Lower lobe of right lung (tissue), 2 donors: ENCODE results near the gene BAIAP2L2. TPM values are rescaled to one million over a fixed set of nuclear protein-coding genes. Genes with fewer than 3 reads are reported as not detected.

Source experiments
- ATAC-seq, 2 donors: fragments of 200-7000 bp; cut with Tn5 transposase; one replicate each; pipeline ENCODE4 v1.9.1; 2020 to 2022; ENCODE audit warnings: mild to moderate bottlenecking in 2 of 2, moderate library complexity in 2 of 2
- DNase-seq: peaks from one replicate; pipeline ENCODE4 v3.0.0-alpha.2; 2020
- H3K27ac ChIP-seq: fragments of 200-600 bp; one replicate; pipeline ENCODE4 v1.8.0; 2022
- H3K27me3 ChIP-seq: fragments of 200-600 bp; one replicate; pipeline ENCODE4 v1.8.0; 2022; ENCODE audit warnings: low read depth
- H3K36me3 ChIP-seq: fragments of 200-600 bp; one replicate; pipeline ENCODE4 v1.8.0; 2022; ENCODE audit warnings: mild to moderate bottlenecking
- H3K4me1 ChIP-seq: fragments of 200-600 bp; one replicate; pipeline ENCODE4 v1.8.0; 2022
- H3K4me3 ChIP-seq: fragments of 200-600 bp; one replicate; pipeline ENCODE4 v1.8.0; 2022; ENCODE audit warnings: mild to moderate bottlenecking
- H3K9me3 ChIP-seq: fragments of 200-600 bp; one replicate; pipeline ENCODE4 v1.8.0; 2022
- intact Hi-C: fragments of 100-400 bp; cut with DNase I; formaldehyde crosslinking; loops from one replicate; pipeline ENCODE4 v1.11.0; 2022
- total RNA-seq: library from RNA; stranded (reverse); fragmentation: NEBNext Ultra II Directional; extraction: Animal tissue kit (Norgen Biotek cat#: 25700); gene quantifications from one replicate; pipeline ENCODE4 v1.2.1, GENCODE V29; 2021
- TF ChIP-seq, protein P1 (sequence below): fragments of 200-600 bp; IDR thresholded peaks from one replicate; pipeline ENCODE4 v1.8.0; 2022; ENCODE audit warnings: antibody characterized with exemption, mild to moderate bottlenecking
- donor health status: DM: no; HTN: yes; CAD: no; lungs with severe emphysema.

Gene BAIAP2L2
- total RNA-seq, 1 donor from 2014 or later, result 0.44 TPM

DNA sequence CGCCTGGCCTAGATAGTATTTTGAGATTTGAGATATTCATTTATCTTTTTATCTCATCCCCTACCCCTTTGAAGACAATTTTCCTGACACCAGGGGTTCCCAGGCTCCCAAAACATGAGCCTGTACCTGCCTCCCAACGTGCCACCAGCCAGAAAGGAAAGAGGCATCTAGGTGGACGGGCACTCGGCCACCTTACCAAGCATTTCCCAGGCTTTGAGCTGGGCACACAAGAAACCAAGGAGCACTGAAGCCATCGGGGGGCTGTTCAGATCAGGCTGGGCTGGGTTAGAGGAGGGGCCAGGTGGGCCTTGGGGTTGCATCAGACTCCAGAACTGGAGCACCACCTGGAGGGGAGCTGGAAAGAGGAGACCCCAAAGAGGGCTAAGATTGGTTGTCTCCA is 28.5 kb upstream of the BAIAP2L2 start:
- Histone ChIP-seq H3K27me3 (no peaks in the 10 kb centered on the region), H3K9me3 (no peaks in the 10 kb centered on the region), H3K4me3 (no peak overlapping the region), H3K36me3 (peaks cover 17% of the 10 kb centered on the region), H3K27ac (no peak overlapping the region), H3K4me1 (peaks cover 6% of the 10 kb centered on the region)
- intact Hi-C loops, result no loop called here
- ATAC-seq, result no peak
- DNase-seq, result no peak
- TF ChIP-seq, protein P1, sequence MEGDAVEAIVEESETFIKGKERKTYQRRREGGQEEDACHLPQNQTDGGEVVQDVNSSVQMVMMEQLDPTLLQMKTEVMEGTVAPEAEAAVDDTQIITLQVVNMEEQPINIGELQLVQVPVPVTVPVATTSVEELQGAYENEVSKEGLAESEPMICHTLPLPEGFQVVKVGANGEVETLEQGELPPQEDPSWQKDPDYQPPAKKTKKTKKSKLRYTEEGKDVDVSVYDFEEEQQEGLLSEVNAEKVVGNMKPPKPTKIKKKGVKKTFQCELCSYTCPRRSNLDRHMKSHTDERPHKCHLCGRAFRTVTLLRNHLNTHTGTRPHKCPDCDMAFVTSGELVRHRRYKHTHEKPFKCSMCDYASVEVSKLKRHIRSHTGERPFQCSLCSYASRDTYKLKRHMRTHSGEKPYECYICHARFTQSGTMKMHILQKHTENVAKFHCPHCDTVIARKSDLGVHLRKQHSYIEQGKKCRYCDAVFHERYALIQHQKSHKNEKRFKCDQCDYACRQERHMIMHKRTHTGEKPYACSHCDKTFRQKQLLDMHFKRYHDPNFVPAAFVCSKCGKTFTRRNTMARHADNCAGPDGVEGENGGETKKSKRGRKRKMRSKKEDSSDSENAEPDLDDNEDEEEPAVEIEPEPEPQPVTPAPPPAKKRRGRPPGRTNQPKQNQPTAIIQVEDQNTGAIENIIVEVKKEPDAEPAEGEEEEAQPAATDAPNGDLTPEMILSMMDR, result no peak

DNA sequence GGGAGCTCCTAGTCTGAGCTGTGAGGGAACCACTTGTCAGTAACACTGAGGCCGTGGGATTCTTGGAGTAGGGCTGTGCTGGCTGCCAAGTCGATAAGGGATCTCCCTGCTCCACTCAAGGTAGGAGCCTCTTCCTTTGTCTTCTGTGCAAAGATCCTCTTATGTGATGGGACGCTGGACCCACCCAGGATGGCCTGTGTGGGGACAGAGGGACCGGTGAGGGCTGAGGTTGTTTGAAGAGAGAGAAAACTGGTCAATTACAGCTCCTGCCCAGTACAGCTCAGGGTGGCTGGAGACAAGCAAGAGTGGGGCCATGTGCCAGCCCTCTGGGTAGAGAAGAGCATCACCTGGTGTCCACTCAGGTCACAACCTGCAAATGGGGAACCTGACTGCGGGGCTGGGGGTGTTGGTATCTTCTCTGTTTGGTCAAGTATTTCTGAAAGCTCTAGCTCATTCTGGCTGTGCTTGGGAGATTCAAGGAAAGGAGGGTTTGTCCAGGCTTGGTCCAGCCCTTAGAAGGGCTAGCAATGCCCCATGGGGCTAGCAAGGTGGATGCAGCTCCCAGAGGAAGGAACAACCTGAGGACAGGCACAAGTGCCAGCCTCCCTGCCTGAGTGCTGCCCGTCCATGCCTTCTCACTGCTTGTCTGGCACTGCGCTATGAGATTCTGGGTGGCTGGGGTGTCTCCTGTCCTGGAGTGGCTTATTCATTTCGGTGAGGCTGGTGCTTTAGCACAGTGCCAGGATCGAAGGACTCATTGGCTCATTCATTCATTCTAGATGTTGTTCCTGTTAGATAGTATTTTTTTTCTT is 27.6 kb upstream of the BAIAP2L2 start:
- DNase-seq, result no peak
- H3K27ac ChIP-seq, result no peak overlapping the region

DNA sequence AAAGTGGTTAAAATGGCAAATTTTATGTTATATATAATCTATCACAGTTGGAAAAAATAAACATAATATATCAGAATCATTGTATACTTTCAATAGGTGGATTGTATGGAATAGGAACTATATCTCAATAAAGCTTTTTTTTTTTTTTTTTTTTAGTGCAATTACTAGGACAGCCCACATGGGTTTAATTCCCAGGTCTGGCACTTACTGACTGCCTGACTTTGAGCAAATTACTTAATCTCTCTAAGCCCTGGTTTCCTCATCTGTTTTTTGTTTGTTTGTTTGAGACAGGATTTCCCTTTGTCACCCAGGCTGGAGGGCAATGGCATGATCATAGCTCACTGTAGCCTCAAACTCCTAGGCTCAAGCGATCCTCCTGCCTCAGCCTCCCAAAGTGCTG is 26.1 kb upstream of the BAIAP2L2 start:
- ATAC-seq (no peak), DNase-seq (no peak)
- H3K27ac ChIP-seq, result no peak overlapping the region
- no peaks in the 10 kb centered on the region for H3K9me3 ChIP-seq
- TF ChIP-seq, protein P1, result no peak
- H3K27me3 ChIP-seq, result no peaks in the 10 kb centered on the region
- intact Hi-C loops, result no loop called here
- H3K36me3 ChIP-seq, result peaks cover 37% of the 10 kb centered on the region
- H3K4me1 ChIP-seq, result no peaks in the 10 kb centered on the region
- H3K4me3 ChIP-seq, result no peak overlapping the region

More for the DNA sequence above, 27.6 kb upstream of the BAIAP2L2 start:
- peaks cover 1% of the 10 kb centered on the region for H3K4me1 ChIP-seq
- no peaks in the 10 kb centered on the region for H3K9me3 ChIP-seq
- H3K4me3 ChIP-seq, result no peak overlapping the region
- TF ChIP-seq, protein P1, result no peak
- ATAC-seq, result no peak
- H3K27me3 ChIP-seq, result no peaks in the 10 kb centered on the region
- intact Hi-C loops, result no loop called here
- H3K36me3 ChIP-seq, result peaks cover 25% of the 10 kb centered on the region

DNA sequence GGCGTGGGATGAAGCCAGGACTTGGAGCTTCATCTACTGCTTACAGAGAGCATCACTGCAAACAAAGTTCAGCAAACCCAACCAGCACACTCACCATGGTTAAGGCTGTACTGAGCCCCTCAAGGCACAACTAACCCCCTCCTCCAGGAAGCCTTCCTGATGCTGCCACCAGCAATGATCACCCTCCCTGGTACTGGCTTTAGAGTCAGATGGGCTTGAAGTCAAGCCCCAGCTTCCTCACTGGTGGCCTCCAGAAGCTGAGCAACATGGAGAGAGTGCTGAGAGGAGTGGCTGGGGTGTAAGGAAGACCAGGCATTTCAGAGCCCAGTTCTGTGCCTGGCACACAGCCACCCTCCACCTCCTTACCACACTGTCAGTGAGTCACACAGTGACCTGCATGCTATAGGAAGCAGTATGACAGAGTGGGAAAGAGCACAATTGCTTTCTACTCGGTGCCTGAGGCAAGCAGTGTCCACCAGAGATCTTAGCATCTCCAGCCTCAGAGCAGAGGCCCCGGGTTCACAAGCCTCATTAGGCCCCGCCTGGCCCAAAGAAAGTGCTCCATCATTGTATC is 24.7 kb upstream of the BAIAP2L2 start:
- peak in 1 of 2 donors; percentile 20 for ATAC-seq

DNA sequence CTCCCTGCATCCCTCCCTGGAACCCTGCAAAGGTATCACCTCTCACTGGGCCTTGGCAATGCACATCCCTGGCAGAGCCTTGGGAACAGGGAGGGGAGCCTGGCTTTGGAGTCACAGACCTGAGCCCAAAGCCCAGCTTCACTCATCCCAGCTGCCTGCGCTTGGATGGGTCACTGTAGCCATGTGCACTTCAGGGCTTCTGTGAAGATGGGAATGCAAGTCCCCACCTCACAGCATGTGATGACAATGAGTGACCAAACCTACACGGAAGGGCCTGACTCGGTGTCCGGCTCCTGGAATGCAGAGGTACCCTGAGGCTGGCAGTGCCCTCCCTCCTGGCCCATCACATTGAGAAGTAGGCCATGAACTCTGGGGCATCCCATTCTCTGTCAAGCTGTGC is 22.8 kb upstream of the BAIAP2L2 start:
- Histone ChIP-seq H3K36me3 (peaks cover 40% of the 10 kb centered on the region), H3K27me3 (no peaks in the 10 kb centered on the region), H3K27ac (no peak overlapping the region), H3K9me3 (no peaks in the 10 kb centered on the region), H3K4me1 (no peaks in the 10 kb centered on the region), H3K4me3 (no peak overlapping the region)
- DNase-seq (no peak), ATAC-seq (no peak)
- TF ChIP-seq, protein P1, result no peak
- intact Hi-C loops, result no loop called here

More for the DNA sequence above, 24.7 kb upstream of the BAIAP2L2 start:
- H3K4me3 ChIP-seq, result no peak overlapping the region
- H3K27me3 ChIP-seq, result no peaks in the 10 kb centered on the region
- H3K4me1 ChIP-seq, result no peaks in the 10 kb centered on the region
- TF ChIP-seq, protein P1, result no peak
- H3K36me3 ChIP-seq, result peaks cover 33% of the 10 kb centered on the region
- H3K27ac ChIP-seq, result no peak overlapping the region
- DNase-seq, result no peak
- no peaks in the 10 kb centered on the region for H3K9me3 ChIP-seq
- intact Hi-C loops, result no loop called here
